ENCODE results near the gene TMEM72.

GRCh38 chr10:44862006-44862751 is 49.0 kb upstream of the TMEM72 start:
- TF ChIP-seq, protein P1, sequence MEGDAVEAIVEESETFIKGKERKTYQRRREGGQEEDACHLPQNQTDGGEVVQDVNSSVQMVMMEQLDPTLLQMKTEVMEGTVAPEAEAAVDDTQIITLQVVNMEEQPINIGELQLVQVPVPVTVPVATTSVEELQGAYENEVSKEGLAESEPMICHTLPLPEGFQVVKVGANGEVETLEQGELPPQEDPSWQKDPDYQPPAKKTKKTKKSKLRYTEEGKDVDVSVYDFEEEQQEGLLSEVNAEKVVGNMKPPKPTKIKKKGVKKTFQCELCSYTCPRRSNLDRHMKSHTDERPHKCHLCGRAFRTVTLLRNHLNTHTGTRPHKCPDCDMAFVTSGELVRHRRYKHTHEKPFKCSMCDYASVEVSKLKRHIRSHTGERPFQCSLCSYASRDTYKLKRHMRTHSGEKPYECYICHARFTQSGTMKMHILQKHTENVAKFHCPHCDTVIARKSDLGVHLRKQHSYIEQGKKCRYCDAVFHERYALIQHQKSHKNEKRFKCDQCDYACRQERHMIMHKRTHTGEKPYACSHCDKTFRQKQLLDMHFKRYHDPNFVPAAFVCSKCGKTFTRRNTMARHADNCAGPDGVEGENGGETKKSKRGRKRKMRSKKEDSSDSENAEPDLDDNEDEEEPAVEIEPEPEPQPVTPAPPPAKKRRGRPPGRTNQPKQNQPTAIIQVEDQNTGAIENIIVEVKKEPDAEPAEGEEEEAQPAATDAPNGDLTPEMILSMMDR (IDR thresholded peaks at IDR 0.05; ENCODE audit: insufficient read depth, low read length, poor library complexity, severe bottlenecking) = no peak
- no peak for TF ChIP-seq EZH2phosphoT487 (conservative IDR thresholded peaks at IDR 0.05; ENCODE audit: low read length)

Measured in SU-DHL-6 (cell line).